Pulmonary artery endothelial cell (primary cell): ENCODE data around the gene FARS2. TPM values are rescaled to one million over a fixed set of nuclear protein-coding genes. Genes with fewer than 3 reads are reported as not detected.

ENCODE experiments used
- DNase-seq: peaks from one replicate; pipeline ENCODE4 v3.0.0-alpha.2; 2011; ENCODE audit warnings: low read depth, low spot score
- total RNA-seq: library from RNA; depleted of rRNA; stranded (reverse); fragments of >200 nt; gene quantifications from 2 replicates; pipeline ENCODE4 v1.2.3, GENCODE V29; 2014

The FARS2 gene
- total RNA-seq, 1 donor from 2014 or later, result 33.0 TPM

DNA sequence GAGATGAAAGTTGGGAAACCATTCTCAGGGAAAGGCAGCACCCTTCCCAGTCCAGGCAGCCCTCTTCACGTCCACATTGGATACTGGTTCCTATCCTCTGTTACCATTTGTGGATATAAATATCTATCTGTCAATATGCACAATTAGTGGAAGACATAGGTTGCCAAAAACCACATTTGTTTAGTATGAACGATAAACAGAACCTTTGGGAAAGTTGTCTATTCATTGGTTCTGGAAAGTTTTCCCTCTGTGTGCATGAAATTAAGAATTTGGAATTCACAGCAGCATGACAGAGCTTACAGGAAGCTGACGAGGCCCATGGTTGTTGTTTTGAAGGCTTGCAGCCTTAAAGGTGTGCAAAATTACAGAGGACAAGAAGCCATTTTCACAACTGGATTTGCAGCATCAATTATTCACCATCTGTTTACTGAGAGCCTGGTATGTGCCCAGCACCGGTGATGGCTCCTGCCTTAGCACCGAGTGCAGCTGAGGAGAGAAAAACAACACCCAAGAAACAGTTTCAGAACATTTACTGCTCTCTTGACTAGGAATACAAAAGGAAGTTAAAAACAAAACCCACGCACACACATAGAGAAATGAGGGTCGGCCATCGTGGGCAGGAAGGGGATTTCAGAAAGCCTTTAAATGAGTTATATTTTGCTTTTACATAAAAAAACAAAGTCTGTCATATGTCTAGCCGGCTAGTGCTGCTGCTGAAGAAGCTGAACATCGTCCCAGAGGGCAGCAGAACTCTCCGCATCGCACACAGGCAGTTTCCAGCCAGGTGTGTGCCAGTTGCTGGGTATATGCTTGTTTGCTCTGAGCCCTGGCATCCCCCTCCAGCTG, 319.6 kb downstream of the FARS2 start:
- DNase-seq, result no peak

DNA sequence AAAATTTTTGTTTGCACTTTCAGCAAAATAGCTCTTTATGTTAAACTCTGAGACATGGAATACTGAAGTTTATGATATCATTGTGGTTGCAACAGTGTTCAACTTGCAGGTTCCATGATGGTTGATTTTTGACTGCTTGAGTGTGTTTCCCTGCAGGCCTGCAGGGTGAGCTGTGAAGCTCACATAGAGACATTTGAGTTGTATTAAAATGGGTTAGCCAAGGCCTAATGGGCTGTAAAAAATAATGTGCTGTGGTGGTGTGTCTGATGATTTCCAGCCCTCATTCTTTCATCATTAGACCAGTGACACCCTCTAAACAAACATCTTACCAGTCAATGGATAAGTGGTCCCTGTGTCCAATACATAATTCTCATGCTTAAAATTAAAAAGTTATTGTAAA, 321.4 kb downstream of the FARS2 start:
- DNase-seq, result no peak

DNA sequence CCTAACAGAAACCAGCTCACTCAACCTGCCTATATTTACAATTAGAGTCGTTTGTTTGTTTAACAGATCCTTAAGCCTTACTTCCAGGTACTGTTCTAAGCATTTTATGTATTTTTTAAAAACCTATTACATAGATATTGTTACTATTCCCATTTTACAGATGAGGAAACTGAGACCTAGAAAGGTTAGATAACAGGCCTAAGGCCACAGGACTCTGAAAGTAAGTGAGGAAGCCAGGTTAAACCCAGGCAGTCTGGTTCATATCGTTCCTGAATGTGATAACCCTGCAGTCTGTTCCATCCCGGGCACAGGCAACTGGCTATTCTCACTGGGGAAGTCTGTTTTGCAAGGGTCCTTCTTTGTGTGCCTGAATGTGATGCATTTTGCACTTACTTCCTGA, 322.2 kb downstream of the FARS2 start:
- no peak for DNase-seq

DNA sequence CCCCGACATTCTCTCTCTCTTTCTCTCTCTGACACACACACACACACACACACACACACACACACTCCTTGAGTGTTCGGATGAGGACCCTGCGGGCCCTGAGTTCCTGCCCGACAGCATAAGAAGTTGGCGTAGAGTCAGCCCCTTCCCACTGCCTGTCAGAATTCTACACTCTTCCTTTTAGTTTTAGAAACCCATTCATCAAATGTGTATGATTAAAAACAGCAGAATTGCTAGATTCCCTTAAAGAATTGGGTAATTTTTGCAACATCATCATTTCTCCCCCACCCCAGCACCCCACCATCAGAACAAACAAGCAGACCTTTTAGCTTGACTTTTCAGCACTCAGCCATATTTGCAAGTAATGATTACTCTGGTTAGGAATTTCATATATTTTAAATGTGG, 322.8 kb downstream of the FARS2 start:
- DNase-seq, result no peak

DNA sequence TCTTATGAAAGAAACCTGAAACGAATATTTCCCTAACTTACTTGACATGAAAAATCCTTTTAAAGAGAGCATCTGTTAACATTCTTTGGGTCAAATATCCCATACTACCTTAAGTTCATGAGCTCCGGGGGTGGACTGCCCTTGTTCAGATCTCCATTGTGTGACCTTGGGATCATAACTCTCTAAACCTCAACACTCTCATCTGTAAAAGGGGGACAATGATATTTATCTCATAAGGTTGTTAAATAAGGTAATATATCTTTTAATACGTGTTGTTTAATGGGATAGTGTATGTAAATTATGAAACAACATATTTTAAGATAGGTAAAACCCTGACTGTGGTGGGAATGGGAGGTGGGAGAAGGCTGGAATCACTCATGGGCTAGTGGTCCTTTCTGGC, 326.3 kb downstream of the FARS2 start:
- DNase-seq, result no peak

DNA sequence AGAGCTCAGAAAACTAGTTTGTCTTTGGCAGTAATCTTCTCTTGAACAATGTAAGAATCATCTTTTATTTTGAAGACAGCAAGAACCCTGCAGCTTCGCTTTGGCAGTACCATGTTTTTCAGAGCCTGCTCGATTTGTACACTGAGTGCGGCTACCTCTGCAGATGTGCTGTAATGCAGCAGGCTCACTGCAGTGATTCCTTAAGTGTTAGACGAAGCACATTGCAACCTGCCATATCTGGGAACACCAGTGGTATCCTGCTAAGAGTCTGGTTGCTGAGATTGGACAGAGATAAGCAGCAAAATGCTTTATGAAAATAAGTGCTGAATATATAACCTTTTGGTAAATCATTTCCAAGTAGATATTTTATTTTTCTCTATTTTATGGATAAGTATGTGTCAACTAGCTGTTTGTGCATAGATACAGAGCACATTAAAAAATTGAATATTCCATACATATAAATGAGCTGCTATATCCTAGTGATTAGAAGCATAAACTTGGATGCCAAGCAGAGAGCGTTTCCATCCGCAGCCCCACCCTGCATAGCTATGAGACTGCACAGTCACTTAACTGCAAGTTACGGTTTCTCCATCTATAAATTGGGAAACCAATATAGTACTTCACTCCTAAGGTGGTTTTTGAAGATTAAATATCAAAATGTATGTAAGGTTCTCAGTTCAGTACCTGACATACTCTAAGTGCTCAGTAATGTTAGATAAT, 328.3 kb downstream of the FARS2 start:
- no peak for DNase-seq

DNA sequence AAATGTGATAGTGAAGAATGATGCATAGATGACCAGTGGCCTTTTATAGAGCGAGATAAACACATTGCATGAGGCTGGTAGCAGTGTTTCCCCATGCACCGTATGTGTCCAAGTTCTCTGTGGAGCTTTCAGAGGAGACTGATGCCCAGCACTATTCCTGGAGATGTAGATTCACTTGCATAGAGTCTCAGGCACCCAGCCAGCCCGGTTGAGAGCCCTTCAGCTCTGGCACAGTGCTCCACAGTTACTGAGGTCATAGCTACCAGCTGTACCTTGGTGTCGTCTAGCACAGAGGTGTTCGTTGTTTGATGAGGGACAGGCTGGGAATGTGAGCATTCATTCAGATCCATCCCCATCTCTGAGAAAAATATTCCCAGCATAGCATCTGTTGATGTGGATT, 328.9 kb downstream of the FARS2 start:
- no peak for DNase-seq

DNA sequence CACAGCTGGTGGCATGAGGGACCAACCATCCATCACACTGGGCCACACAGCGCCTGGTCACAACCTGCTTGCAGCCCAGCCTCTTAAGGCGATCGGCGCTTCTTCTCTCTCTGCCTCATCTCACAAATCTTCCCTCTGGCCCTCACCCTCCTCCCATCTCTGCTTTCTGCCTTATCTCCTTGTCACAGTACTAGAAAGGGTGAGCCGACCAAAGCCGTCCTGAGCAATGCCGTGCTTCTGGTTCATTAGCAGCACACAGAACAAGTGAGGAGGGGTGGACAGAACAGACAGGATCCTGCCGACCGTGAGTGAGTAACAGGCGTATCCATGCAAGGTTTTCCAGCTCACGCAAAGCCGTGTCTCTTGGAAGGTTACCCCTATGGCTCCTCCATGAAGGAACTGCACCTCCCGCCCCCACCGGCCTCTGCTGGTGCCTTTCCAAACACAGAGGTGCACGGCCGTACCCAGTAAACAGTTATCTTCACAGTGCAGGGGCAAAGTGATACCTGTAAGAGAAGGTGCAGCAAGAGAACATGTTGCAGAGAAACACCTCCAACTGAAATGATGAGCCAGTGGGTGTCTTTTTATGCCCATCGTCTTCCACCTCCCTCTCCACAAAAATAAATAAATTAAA, 331.7 kb downstream of the FARS2 start:
- DNase-seq, result no peak

DNA sequence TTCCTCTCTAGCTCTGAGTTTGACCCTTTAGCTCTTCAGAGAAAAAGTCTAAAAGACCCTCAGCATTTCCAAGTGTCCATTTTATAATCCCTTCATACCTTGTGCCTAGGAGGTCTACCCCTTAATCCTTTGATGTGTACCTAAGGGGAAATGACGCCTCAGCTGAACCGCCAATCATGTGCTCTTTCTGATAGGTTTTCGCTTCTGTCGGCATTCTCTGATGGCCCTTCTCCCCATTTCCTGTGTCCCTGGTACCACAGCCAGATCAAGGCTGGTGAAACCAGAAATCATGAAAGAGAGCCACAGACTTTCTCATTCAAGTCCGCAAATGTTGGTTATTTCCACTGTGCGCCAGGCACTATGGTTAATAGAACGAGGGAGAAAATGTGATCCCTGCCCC, 333.9 kb downstream of the FARS2 start:
- DNase-seq, result no peak

DNA sequence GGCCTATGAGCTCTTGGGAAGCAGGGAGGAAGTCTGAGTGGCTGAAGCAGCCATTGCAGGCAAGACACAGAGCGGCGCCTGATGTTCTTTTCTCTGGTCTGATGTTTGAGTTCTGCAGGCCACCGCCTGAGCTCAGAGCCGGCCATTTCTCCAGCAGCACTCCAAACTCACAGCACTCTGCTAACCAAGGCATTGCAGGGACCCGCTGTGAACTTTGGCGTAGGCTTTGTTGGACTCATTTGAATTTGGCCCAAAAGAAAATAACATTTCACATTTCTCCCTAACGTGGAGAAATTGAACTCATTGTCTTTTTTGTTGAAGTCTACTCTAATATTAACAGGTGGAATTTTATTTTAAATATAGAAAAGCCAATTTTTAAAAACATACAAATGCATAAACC, 336.1 kb downstream of the FARS2 start:
- no peak for DNase-seq

DNA sequence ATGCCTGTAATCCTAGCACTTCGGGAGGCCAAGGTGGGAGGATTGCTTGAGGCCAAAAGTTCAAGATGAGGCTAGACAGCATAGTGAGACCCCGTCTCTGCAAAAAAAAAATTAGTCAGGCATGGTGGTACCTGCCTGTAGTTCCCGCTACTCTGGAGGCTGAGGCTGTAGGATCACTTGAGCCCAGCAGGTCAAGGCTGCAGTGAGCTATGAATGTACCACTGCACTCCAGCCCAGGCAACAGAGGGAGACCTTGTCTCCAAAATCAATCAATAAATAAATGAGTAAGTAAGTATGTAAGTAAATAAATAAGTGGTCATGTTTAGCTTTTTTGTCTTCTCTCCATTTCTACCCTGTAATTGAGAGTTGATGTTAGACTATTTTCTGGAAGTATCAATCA, 336.8 kb downstream of the FARS2 start:
- no peak for DNase-seq

DNA sequence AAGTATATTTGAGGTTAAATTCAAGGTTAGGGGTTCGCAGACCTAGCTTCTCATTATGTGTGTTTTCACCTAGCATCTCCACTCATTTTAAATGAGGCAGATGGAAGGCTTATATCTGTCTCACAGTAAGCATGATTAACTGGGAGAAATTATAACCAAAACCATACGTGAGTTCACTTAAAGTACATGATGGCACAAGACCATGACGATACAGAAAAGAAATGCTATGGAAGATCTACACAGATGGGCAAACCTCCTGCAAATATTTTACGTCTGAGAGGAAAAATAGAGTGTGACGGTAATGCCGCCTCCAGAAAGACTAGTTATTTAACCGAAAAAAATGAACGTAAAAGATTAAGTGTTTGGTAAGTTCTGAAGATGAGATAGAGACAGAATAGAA, 337.8 kb downstream of the FARS2 start:
- no peak for DNase-seq

DNA sequence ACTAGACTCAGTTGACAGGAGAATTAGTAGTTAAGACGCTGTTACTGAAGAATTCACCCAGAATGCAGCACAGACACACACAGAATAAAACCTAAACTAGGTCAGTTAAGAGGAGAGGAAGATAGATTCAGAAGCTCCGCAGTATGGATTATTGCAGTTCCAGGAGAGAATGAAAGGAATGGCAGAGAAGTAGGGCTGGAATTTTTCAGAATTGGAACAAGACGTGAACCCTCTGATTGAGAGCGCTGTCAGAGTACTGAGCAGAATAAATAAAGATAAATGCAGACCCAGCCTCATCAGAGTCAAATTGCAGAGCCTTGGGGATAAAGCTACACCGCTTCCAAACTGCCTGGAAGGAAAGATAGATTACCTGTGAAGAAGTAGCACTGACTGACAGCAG, 344.6 kb downstream of the FARS2 start:
- DNase-seq, result no peak

DNA sequence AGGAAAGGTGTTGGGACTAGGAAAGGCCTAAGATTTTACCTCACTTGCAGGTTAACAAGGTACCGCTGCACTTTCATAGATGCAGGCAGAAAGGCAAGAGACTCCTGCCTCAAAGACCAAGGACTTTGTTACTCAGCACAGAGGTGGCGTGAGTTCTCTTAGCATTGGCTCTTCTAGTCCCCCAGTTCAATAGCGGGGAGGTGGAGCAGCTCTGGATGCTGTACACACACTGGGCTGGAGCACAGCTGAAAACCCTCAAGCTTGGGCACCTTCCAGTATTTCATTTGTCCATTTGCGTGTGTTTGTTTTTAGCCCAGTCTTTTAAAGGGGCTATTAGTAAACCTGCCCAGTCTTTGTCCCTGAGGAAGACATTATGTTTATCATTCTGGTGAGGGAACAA, 345.2 kb downstream of the FARS2 start:
- DNase-seq, result no peak

DNA sequence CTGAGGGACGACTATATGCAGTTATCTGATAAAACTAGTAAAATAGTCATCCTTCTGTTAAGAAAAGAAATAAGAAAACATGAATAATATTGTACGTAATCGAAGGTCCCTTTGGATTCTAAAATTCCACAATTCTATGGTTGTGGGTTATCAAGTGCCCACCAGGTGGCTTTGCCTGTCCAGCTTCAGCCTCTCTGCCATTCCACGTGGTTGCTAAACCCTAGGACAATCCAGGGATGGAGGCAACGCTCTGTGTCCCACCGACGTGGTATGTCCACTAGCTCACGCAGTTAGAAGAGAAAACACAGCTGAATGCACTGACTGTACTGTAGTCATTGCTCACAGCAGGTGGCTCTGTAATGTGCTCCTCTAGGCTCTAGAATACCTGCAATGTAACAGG, 349.3 kb downstream of the FARS2 start:
- no peak for DNase-seq

DNA sequence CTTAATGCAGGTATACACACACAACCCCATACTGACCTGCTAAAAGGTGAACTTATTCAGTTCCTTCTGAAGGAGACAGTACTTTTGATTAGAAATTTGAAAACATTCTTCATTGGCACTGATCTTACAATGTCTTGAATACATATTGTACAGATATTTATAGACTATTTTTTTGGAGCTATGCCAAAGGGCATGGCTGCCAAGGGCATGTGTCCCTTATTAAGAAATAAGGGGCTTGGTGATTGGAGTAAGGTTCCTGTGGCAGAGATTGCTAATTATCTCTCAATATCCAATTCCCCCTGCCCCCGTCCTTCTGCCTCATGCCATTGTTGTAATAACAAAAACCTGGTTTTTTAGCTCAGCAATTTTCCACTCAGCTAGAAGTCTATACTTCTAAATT, 355.9 kb downstream of the FARS2 start:
- DNase-seq, result no peak

DNA sequence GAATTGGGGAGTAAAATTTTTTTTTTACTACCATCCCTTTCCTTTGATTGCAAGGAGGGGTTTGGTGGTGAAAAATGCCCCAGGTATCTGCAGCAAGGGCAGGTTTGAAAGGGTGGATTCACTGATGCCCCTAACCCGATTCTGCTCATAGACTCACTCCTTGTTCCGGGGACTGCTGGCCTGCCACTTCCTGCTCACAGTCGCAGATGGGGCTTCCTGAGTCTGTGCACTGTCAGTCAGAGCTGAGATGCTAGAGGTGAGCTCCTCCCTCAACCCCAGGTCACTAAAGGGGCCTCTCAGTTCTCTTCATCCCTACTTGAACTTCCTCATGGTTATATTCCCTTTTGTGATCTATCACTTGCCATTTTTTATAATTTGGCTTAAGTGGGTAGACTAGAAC, 357.9 kb downstream of the FARS2 start:
- DNase-seq, result no peak

DNA sequence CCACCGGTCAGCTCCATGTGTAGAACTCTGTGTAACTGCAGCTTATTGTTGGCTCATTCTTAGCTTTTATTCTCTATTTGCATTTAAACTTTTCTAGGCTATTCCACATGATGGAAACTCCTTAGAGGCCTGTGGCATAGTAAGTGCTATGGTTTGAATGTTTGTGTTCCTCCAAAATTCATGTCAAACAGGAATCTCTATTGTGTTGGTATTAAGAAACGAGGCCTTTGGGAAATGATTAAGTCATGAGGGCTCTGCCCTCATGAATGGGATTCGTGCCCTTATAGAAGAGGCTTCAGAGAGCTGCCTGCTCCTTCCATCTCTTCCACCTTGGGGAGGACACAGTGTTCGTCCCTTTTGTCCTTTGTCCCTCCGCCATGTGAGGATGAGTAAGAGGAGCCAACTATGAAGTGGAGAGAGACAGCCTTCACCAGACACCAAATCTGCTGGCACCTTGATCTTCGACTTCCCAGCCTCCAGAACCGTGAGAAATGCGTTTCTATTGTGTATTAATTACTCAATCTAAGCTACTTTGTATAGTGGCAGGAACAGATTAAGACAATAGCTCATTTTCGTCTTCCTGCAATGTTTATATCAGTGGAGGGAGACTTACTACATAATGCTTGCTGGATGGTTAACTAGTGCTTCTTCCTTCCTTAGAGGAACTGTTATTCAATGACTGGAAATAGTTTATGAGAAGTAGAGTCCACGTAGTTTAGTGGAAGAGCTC, 361.1 kb downstream of the FARS2 start:
- DNase-seq, result no peak

DNA sequence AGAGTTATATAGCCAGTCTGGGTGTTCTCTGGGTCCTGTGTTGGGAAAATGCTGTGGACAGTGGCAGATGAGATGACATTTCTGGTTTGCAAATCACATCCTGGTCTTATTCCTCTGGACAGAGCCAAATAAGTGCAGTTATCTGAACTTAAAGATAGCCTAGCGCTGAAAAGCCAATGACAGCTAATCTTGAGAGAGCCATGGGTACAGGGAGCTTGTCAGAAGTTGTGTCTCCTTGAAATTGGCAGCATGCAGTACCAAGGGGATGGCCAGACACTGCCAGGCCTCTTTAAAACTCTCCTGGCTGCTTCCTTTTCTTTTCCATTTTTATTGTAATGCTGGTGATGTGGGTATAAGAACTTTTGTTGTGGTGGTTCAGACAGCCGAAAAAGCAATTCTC, 362.5 kb downstream of the FARS2 start:
- no peak for DNase-seq

DNA sequence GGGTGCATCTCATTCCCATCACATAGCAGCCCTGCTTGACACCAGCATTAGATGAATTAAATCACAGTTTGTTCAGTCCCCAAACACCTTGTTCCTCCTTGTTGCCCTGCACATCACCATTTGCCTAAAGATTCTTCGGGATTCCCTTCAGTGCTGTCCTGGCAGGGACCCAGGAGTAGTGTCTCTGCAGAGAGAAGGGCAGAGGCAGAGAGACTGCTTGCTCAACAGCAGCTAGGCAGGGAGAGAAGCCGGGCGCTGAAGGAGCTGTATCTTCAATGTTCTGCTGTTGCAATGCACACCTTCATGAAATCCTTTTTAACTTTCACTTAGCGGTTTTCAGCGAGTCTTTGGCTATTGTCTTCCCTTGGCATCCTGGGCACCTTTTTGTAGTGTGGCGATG, 362.9 kb downstream of the FARS2 start:
- DNase-seq, result no peak

DNA sequence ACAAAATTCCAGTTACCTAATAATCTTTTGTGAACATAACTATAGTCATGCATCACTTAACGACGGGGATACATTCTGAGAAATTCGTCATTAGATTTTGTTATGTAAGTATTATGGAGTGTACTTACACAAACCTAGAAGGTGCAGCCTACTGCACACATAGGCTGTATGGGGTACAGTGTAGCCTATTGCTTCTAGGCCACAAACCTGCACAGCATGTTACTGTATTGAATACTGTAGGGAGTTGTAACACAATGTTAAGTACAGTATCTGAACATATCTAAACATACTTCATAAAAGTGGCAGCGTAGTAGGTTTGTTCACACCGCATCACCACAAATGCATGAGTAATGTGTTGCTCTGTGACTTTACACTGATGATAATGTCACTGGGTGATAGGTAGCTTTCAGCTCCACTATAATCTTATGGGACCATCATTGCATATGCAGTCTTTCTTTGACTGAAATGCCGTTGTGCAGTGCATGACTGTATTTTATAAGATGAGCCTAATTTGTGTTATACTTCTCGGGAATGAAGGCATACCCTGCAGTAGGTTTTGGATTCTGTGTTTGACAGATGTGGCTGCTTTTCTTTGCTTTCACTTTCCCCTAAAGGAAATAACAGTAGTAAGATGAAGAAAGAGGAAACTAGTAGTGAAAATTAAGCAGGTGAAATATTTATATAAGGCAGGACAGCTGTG, 365.6 kb downstream of the FARS2 start:
- no peak for DNase-seq
